Mucosa of descending colon (tissue), 3 donors: ENCODE data around the gene SLC6A5. TPM values are rescaled to one million over a fixed set of nuclear protein-coding genes. Genes with fewer than 3 reads are reported as not detected.

Source experiments
- ATAC-seq: fragments of 200-7000 bp; cut with Tn5 transposase; one replicate; pipeline ENCODE4 v1.9.1; 2020; ENCODE audit warnings: mild to moderate bottlenecking, moderate library complexity
- DNase-seq, 3 donors: peaks; one replicate each; pipeline ENCODE4 v3.0.0-alpha.2; 2020
- H3K36me3 ChIP-seq: fragments of 200-600 bp; one replicate; pipeline ENCODE4 v1.8.0; 2021; ENCODE audit warnings: low read depth, mild to moderate bottlenecking
- H3K4me1 ChIP-seq: fragments of 200-600 bp; one replicate; pipeline ENCODE4 v1.8.0; 2021; ENCODE audit warnings: low read depth, mild to moderate bottlenecking
- H3K4me3 ChIP-seq: fragments of 200-600 bp; one replicate; pipeline ENCODE4 v1.8.0; 2021; ENCODE audit warnings: mild to moderate bottlenecking
- H3K9me3 ChIP-seq: fragments of 200-600 bp; one replicate; pipeline ENCODE4 v1.8.0; 2021; ENCODE audit warnings: mild to moderate bottlenecking
- CTCF ChIP-seq: fragments of 200-600 bp; IDR thresholded peaks from one replicate; pipeline ENCODE4 v1.8.0; 2022; ENCODE audit warnings: antibody characterized with exemption, mild to moderate bottlenecking
- intact Hi-C, 2 donors: fragments of 100-400 bp; cut with DNase I in 1 of 2; cut with micrococcal nuclease in 1 of 2; formaldehyde crosslinking; loops; one replicate each; pipeline versions ENCODE4 v1.11.0 to v1.11.1; 2022; cut with DNase I, micrococcal nuclease
- total RNA-seq, 3 donors: library from RNA; stranded (reverse); fragmentation: NEBNext Ultra II Directional in 2 of 3; extraction: Animal tissue kit (Norgen Biotek cat#: 25700) in 2 of 3; gene quantifications; one replicate each; pipeline versions ENCODE4 v1.2.1 to v1.2.4, GENCODE V29; 2021 to 2023
- donor health status: DM: no; HTN: no; CAD: no; lungs with moderate emphysema.
- donor health status: DM: no; HTN: no; CAD: no.
- donor health status: DM: no; HTN: yes; CAD: no.

The SLC6A5 gene
- total RNA-seq, 3 donors from 2014 or later = not detected

- Histone ChIP-seq H3K36me3 (no peaks in the 10 kb centered on the region), H3K4me3 (no peak overlapping the region), H3K9me3 (no peaks in the 10 kb centered on the region), H3K4me1 (no peaks in the 10 kb centered on the region)
- intact Hi-C loops = no loop called here
- TF ChIP-seq CTCF = no peak
- no peak for ATAC-seq
- no peak for DNase-seq
Observed at GRCh38 chr11:20583201-20583600, 16.2 kb upstream of the SLC6A5 start.

- H3K4me3 ChIP-seq = no peak overlapping the region
- intact Hi-C loops = no loop called here
- H3K9me3 ChIP-seq = no peaks in the 10 kb centered on the region
- no peaks in the 10 kb centered on the region for H3K4me1 ChIP-seq
- H3K36me3 ChIP-seq = no peaks in the 10 kb centered on the region
- no peak for TF ChIP-seq CTCF
- ATAC-seq (no peak), DNase-seq (no peak)
Observed at GRCh38 chr11:20584093-20584774, 15.2 kb upstream of the SLC6A5 start.

GRCh38 chr11:20589796-20590195 is 9.6 kb upstream of the SLC6A5 start:
- Histone ChIP-seq H3K36me3 (no peaks in the 10 kb centered on the region), H3K9me3 (no peaks in the 10 kb centered on the region), H3K4me1 (no peaks in the 10 kb centered on the region), H3K4me3 (no peak overlapping the region)
- no peak for ATAC-seq
- intact Hi-C loops = no loop called here
- DNase-seq = no peak
- TF ChIP-seq CTCF = no peak

GRCh38 chr11:20590381-20590780 is 9.0 kb upstream of the SLC6A5 start:
- ATAC-seq (no peak), DNase-seq (no peak)
- no peaks in the 10 kb centered on the region for H3K36me3 ChIP-seq
- no peaks in the 10 kb centered on the region for H3K9me3 ChIP-seq
- no peaks in the 10 kb centered on the region for H3K4me1 ChIP-seq
- no peak overlapping the region for H3K4me3 ChIP-seq
- no peak for TF ChIP-seq CTCF
- intact Hi-C loops = no loop called here

- Histone ChIP-seq H3K36me3 (no peaks in the 10 kb centered on the region), H3K4me3 (no peak overlapping the region), H3K4me1 (no peaks in the 10 kb centered on the region), H3K9me3 (no peaks in the 10 kb centered on the region)
- intact Hi-C loops = no loop called here
- no peak for TF ChIP-seq CTCF
- DNase-seq = no peak
- ATAC-seq = no peak
Observed at GRCh38 chr11:20592741-20593140, 6.7 kb upstream of the SLC6A5 start.
